ENCODE results near the gene TFR2.

DNA sequence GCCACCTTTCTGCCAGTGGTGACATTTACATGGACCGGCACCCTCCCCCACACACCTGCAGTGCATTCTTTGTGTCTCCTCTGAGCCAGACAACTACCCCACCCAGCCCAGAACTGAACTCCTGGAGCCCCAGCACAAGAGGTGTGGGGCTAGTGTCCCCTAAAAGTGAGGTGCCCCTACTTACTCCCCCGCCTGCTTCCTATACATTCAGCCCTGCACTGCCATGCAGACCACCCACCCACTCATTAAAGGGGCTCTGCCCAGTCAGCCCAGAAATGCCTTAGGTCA is 69.6 kb downstream of the TFR2 start:
- TF ChIP-seq POLR2AphosphoS5 (IDR thresholded peaks at IDR 0.05; ENCODE audit: low read depth, low read length) (no peak), TCF7L2 (IDR thresholded peaks at IDR 0.05; ENCODE audit: low read depth, low read length) (no peak), REST (IDR thresholded peaks at IDR 0.05; ENCODE audit: insufficient read depth in 1 of 2, low read depth in 2 of 2, low read length in 1 of 2) (no peak)
- TF ChIP-seq, protein P1, sequence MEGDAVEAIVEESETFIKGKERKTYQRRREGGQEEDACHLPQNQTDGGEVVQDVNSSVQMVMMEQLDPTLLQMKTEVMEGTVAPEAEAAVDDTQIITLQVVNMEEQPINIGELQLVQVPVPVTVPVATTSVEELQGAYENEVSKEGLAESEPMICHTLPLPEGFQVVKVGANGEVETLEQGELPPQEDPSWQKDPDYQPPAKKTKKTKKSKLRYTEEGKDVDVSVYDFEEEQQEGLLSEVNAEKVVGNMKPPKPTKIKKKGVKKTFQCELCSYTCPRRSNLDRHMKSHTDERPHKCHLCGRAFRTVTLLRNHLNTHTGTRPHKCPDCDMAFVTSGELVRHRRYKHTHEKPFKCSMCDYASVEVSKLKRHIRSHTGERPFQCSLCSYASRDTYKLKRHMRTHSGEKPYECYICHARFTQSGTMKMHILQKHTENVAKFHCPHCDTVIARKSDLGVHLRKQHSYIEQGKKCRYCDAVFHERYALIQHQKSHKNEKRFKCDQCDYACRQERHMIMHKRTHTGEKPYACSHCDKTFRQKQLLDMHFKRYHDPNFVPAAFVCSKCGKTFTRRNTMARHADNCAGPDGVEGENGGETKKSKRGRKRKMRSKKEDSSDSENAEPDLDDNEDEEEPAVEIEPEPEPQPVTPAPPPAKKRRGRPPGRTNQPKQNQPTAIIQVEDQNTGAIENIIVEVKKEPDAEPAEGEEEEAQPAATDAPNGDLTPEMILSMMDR (IDR thresholded peaks at IDR 0.05), result no peak
